Measurements from ENCODE around the gene PDZRN3. TPM values are rescaled to one million over a fixed set of nuclear protein-coding genes. Genes with fewer than 3 reads are reported as not detected.

PDZRN3 gene
- total and polyA plus RNA-seq, 2 donors (not counting 1 experiment from before 2014, with no cell fraction given), result 14.6 to 56.3 TPM

DNA sequence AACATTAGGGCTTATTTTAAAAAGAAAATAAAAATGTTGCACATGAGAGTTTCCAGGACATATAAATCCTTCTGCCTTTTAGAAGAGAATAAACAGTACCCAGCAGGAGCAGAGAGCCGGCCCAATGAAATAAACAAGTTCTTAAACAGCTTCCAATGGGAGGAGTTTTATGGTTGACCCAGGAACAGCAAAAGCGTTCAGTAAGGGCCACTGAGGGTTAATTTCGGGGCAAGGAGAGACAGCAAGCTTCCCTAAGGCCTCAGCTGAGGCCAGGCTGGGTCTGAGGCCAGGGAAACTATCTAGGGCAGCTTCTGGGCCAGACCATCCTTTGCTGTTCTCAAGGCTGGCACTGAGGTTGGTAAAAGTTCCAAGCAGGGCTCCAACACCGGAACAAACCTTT lies 3.4 kb downstream of the PDZRN3 start:
- Histone ChIP-seq H3K79me2 (ENCODE audit: control insufficient read depth, insufficient read depth, low read length) (peaks cover 50% of the 10 kb centered on the region), H3K27ac (ENCODE audit: insufficient read depth, low read length) (peak overlapping the region; percentile 0), H3K9me3 (ENCODE audit: control insufficient read depth, insufficient read depth, low read depth, low read length) (no peaks in the 10 kb centered on the region), H3K27me3 (ENCODE audit: control insufficient read depth, insufficient read depth, low read length) (no peaks in the 10 kb centered on the region), H3K4me3 (replicated peaks in 1 of 4; ENCODE audit: control extremely low read depth in 1 of 4, insufficient read depth in 1 of 4, low read depth in 3 of 4, low read length in 4 of 4) (peak overlapping the region; percentile 42 to 94 (median 68)), H4K20me1 (ENCODE audit: control insufficient read depth, extremely low read depth, insufficient read depth, low read length) (no peaks in the 10 kb centered on the region), H2AFZ (ENCODE audit: low read length) (no peak overlapping the region), H3K9ac (ENCODE audit: insufficient read depth, low read length) (no peak overlapping the region), H3K36me3 (ENCODE audit: control insufficient read depth, insufficient read depth, low read length) (no peaks in the 10 kb centered on the region), H3K4me2 (ENCODE audit: extremely low read depth, insufficient read depth, low read length) (peak overlapping the region; percentile 86), H3K4me1 (ENCODE audit: control insufficient read depth, extremely low read depth, insufficient read depth, low read length) (peaks cover 3% of the 10 kb centered on the region)
- DNase-seq (ENCODE audit: low read depth in 2 of 2), result peak in 1 of 2 donors; percentile 49
- TF ChIP-seq, protein P1, sequence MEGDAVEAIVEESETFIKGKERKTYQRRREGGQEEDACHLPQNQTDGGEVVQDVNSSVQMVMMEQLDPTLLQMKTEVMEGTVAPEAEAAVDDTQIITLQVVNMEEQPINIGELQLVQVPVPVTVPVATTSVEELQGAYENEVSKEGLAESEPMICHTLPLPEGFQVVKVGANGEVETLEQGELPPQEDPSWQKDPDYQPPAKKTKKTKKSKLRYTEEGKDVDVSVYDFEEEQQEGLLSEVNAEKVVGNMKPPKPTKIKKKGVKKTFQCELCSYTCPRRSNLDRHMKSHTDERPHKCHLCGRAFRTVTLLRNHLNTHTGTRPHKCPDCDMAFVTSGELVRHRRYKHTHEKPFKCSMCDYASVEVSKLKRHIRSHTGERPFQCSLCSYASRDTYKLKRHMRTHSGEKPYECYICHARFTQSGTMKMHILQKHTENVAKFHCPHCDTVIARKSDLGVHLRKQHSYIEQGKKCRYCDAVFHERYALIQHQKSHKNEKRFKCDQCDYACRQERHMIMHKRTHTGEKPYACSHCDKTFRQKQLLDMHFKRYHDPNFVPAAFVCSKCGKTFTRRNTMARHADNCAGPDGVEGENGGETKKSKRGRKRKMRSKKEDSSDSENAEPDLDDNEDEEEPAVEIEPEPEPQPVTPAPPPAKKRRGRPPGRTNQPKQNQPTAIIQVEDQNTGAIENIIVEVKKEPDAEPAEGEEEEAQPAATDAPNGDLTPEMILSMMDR (conservative IDR thresholded peaks at IDR 0.05 in 1 of 2, IDR thresholded peaks at IDR 0.05 in 1 of 2; ENCODE audit: low read depth in 1 of 2, low read length in 2 of 2), result no peak
- TF ChIP-seq EZH2 (IDR thresholded peaks at IDR 0.05; ENCODE audit: low read length, missing control alignments), result no peak

DNA sequence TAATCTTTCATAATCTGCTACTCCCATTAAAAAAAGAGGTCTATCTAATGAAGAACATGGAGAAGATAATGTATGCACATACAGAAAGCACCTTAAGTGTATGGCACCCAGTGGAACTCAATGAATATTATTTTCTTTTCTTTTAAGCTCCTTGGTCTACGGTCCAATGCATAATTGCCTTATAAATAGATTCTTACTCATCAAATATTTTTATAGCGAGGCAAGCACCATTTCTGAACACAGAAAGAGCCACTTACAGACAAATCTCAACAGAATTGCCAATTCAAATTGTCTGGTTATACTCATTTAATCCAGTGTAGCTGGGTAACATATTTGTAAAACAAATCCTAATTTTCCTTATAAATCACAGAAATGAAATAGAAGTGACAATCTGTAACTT lies 6.3 kb downstream of the PDZRN3 start:
- no peaks in the 10 kb centered on the region for H3K36me3 ChIP-seq (ENCODE audit: control insufficient read depth, insufficient read depth, low read length)
- H3K79me2 ChIP-seq (ENCODE audit: control insufficient read depth, insufficient read depth, low read length), result peaks cover 49% of the 10 kb centered on the region
- no peaks in the 10 kb centered on the region for H3K9me3 ChIP-seq (ENCODE audit: control insufficient read depth, insufficient read depth, low read depth, low read length)
- DNase-seq (ENCODE audit: low read depth in 2 of 2), result peak in 1 of 2 donors; percentile 51
- no peak overlapping the region for H3K27ac ChIP-seq (ENCODE audit: insufficient read depth, low read length)
- H3K4me1 ChIP-seq (ENCODE audit: control insufficient read depth, extremely low read depth, insufficient read depth, low read length), result peaks cover 4% of the 10 kb centered on the region
- TF ChIP-seq, protein P1 (conservative IDR thresholded peaks at IDR 0.05 in 1 of 2, IDR thresholded peaks at IDR 0.05 in 1 of 2; ENCODE audit: low read depth in 1 of 2, low read length in 2 of 2), result no peak
- H3K4me2 ChIP-seq (ENCODE audit: extremely low read depth, insufficient read depth, low read length), result no peak overlapping the region
- no peaks in the 10 kb centered on the region for H4K20me1 ChIP-seq (ENCODE audit: control insufficient read depth, extremely low read depth, insufficient read depth, low read length)
- no peaks in the 10 kb centered on the region for H3K27me3 ChIP-seq (ENCODE audit: control insufficient read depth, insufficient read depth, low read length)
- no peak overlapping the region for H3K4me3 ChIP-seq (replicated peaks in 1 of 4; ENCODE audit: control extremely low read depth in 1 of 4, insufficient read depth in 1 of 4, low read depth in 3 of 4, low read length in 4 of 4)
- no peak overlapping the region for H3K9ac ChIP-seq (ENCODE audit: insufficient read depth, low read length)
- no peak overlapping the region for H2AFZ ChIP-seq (ENCODE audit: low read length)

DNA sequence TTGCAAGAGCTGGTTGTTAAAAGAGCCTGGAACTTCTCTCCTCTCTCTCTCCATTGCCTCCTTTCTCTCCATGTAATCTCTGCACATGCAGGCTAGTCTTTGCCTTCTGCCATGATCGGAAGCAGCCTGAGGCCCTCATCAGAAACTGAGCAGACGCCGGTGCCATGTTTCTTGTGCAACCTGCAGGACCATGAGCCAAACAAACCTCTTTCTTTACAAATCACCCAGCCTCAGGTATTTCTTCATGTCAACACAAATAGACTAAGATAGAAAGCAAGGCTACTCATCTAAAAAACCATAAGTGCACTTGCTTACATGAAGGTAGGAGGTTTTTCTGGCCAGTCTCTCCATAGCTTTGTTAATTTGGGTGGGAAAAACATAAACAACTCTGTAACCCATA lies 8.7 kb downstream of the PDZRN3 start:
- Histone ChIP-seq H3K36me3 (ENCODE audit: control insufficient read depth, insufficient read depth, low read length) (no peaks in the 10 kb centered on the region), H3K27me3 (ENCODE audit: control insufficient read depth, insufficient read depth, low read length) (no peaks in the 10 kb centered on the region), H2AFZ (ENCODE audit: low read length) (no peak overlapping the region), H3K9ac (ENCODE audit: insufficient read depth, low read length) (no peak overlapping the region), H3K4me2 (ENCODE audit: extremely low read depth, insufficient read depth, low read length) (no peak overlapping the region), H3K4me1 (ENCODE audit: control insufficient read depth, extremely low read depth, insufficient read depth, low read length) (peaks cover 4% of the 10 kb centered on the region), H3K4me3 (replicated peaks in 1 of 4; ENCODE audit: control extremely low read depth in 1 of 4, insufficient read depth in 1 of 4, low read depth in 3 of 4, low read length in 4 of 4) (no peak overlapping the region), H3K27ac (ENCODE audit: insufficient read depth, low read length) (no peak overlapping the region), H4K20me1 (ENCODE audit: control insufficient read depth, extremely low read depth, insufficient read depth, low read length) (no peaks in the 10 kb centered on the region), H3K9me3 (ENCODE audit: control insufficient read depth, insufficient read depth, low read depth, low read length) (no peaks in the 10 kb centered on the region), H3K79me2 (ENCODE audit: control insufficient read depth, insufficient read depth, low read length) (peaks cover 41% of the 10 kb centered on the region)
- TF ChIP-seq EZH2 (IDR thresholded peaks at IDR 0.05; ENCODE audit: low read length, missing control alignments), result no peak
- TF ChIP-seq, protein P1 (conservative IDR thresholded peaks at IDR 0.05 in 1 of 2, IDR thresholded peaks at IDR 0.05 in 1 of 2; ENCODE audit: low read depth in 1 of 2, low read length in 2 of 2), result no peak
- no peak for DNase-seq (ENCODE audit: low read depth in 2 of 2)

Measured in fibroblast of lung (primary cell).